Fibroblast of peridontal ligament (primary cell): ENCODE results near the gene KRT85.
"Not testable (repeated sequence)": the region's sequence is repeated elsewhere in the genome, so short reads cannot be mapped to it uniquely, and the experiment has no call there.

ENCODE experiments used
- DNase-seq: peaks from one replicate; pipeline ENCODE4 v3.0.0-alpha.2; 2010; ENCODE audit errors: extremely low read depth

The KRT85 gene

DNA sequence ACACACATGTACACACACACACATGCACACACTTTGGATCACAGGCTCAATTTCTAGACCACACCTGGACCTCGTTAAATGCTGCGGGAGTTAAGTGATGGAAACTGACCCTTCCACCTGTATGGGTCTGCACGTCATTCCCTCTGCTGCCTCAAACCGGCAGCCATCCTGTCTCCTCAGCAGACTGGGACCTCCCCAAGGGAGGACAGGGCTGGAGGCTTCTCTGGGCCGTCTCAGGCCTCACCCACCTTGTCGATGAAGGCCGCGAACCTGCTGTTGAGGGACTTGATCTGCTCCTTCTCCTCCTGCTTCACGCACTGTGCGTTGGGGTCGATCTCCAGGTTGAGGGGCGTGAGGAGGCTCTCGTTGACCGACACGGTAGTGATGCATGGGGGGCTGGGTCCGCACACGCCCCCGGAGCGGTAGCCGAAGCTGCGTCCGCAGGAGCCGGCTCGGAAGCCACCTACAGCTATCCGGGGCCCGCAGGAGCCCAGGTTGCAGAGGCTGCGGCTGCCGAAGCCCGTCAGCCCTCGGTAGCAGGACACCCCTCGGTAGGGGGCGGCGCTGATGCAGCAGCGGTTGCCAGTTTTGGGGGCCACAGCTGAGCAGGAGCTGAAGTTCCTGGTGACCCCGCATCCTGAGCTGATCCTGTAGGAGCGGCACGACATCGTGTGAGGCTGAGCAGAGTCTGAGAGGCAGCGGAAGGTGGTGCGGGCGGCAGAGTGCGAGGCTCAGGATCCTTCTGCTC is at the start of gene KRT85:
KRT85 (minus strand) TSS at position 744 of the 748 bp plus-strand sequence; CDS start at position 668, 76 bp downstream.
- no peak for DNase-seq

DNA sequence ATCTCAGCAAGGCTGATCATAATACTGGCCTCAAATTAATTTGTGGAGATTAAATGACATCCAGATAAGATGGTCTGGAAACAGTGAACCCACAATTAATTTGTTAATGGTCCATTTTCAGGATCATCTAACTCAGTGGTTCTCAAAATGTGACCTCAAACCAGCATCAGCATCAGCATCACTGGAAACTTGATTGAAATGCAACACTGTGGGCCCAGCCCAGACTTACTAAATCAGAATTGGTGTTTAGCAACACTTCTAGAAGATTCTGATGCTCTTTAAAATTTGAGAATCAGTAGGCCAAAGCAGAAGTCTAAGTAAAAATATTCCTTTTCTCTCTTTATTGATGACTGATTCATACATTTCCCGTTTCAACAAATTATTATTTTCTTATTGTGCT is 49.5 kb upstream of the KRT85 start:
- no peak for DNase-seq

DNA sequence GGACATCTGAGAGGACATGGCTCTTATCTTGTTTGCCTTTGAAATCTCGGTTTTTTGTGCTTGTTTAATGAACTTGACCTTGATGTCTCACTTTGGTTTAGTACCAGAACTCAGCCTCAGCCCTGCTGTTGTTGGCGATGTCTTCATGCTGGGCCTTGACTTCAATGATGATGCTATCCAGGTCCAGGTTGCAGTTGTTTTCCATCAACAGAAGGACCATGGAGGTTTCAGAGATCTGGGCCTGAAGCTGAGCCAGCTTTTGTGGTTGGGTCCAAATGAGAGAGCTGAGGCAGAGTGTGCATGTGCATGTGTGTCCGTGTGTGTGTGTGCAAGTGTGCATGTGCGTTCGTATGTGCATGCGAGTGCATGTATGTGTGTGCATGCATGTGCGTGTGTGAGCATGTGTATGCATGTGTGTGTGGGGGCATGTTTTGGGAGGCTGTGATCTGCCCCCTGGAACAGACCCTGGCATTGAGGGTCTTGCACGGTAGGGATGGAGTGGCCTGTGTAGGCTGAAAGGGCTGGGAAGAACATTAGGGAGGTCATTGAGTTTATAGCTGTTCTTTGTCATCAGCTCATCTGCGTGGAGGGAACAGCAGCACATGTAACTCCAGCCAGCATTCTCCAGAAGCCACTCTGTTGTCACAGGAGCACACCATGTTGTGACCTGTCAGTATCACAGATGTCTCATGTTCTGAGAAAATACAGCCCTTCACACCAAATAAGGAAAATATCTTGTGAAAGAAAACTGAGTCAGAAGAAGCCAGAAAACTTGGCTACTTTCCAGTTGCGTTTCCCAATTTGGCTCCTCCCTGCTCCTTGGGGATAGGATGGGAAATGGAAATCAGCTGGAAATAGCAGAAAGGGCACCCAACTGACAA is 48.8 kb upstream of the KRT85 start:
- DNase-seq, result peak; percentile 65

DNA sequence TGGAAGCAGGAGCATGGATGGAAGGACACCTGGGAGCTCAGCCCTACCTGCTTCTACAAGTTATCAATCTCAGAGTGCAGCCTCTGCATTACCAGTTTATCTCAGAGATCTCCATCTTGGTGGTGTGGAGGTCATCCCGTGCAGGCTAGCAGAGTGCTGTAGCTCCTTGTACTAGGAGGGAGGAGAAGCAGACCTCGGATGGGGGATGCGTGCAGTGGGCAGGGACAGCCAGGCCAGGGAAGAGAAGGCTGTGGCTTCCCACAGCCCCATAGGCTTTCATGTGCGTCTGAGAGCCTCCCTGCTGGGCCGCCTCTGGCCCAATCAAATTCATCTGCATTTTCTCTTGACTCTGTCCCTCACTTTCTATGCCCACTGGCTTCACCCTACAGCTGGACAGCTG is 47.7 kb upstream of the KRT85 start:
- no peak for DNase-seq

DNA sequence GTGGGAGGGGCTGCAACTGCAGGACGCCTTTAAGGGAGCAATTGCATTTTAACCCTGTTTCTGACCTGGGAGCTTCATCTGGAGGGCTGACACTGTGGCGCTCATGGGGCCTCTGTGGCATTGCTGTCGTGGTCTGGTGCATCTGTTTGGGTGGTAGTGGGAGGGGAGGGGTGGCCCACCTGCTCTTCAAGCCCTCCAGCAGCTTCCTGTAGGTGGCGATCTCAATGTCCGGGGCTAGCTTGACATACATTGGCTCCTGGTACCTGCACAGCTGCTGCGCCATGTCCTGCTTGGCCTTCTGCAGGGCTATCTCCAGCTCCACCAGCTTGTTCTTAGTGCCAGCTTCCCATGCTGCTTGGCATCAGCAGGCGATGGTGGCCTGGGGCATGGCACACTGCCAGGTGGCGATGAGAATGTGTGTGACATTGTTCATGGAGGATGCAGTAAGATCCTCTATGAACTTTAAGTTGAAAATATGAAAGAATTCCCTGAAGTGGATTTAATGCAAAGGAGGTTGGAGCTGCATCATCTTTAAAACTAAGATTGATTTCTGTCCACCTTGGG is 46.6 kb upstream of the KRT85 start:
- DNase-seq, result no peak

DNA sequence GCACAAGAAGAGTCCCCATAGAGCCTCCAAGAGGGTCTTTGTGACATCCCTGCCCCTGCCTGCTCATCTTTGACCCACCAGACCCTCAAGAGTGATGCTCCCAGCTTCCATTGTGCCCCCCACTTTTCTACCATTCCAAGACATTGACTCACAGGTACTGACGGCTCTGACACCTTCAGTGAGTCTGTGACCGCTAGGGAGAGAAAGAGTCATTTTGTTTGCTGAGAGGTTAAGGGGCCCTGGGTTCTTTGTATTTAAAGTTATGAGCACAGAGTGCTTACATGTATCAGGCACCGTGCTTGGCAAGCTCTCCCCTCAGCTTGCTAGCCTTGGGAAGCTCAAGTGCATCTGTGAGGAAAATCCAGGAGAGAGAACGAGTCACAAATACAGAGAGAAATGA is 45.9 kb upstream of the KRT85 start:
- DNase-seq, result no peak

DNA sequence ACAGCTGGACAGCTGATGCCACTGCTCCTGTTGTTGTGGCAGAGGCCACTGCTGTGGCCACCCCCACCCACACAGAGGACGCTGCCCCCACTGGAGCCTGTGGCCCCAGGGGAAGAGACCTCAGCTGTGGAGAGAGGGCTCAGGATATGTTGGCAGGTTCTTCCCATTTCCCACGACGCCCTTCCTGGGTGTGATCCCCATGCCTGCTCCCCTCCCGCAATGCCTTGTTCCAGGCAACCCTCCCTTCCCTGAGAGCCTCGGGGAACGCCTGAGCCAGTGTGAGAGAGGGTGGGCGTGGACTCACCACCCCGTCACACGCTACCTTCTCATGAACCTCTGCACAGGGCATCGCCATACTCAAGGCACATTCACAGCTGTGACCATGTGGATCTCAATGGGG is 44.5 kb upstream of the KRT85 start:
- DNase-seq, result no peak

DNA sequence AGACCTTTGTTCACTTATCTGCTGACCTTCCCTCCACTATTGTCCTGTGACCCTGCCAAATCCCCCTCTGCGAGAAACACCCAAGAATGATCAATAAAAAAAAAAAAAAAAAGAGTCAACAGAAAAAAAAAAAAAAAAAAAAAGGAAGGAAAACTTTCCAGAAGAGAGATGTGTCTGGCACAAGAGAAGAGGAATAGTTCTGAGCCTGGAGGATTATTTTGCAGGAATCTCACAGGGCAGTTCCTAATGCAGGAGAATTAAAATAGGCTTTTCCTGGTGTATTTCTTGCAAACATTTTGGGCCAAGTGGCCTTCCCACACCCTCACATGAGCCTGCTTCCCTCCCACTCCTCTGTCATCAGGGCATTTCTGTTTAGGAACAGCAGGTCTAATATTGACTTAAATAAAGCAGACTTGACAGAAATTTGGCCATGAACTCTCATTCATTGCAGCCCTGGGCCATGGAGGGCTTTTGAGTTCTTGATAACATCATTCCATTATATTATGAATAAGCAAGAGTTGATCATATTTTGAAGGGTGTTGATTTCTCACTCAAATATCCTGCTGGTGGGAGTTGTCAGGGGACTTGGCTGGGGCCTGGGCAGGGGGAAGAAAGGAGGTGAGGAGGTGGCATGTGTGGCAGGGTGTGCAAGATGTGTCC is 43.4 kb upstream of the KRT85 start:
- not testable (repeated sequence) for DNase-seq

DNA sequence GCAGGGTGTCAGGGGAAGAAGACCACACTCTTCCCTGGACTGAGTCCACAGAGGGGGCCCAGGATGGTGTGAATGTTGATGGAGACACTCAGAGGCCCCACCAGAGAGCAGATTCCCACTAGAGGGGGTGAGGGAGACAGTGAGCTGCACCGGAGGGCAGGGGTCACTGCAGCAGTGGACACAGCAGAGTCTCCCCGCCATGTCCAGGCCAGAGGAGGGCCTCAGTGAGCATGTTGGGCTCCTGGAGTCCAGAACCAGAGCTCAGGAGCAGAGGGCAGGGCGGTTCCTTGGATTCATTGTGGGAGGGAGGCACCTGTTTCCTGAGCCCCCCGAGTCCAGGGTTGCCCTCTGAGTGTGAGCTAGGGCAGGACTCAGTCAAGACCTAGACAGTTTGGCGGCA is 40.6 kb upstream of the KRT85 start:
- DNase-seq, result no peak

DNA sequence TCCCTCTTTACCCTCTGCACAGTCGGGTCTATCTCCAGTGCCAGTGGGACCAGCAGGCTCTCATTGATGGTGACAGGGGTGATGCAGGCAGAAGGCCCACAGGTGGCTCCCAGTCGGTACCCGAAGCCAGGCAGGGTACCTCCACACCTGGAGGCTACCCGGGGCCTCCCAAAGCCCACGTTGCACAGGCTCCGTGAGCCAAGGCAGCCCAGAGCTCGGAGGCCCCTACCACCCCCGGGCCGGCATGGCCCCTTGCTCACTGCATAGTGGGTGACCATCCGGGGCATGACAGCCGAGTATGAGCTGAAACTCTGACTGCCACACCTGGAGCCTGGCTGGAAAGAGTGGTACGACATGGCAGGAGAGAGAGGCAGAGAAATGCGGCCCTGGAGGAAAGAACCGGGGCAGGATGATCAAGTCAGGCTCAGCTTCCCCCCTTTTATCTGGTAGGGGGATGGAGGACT is 38.7 kb upstream of the KRT85 start, which contains the start of gene KRT82:
KRT82 (minus strand) TSS at position 414 of the 464 bp plus-strand sequence; CDS start at position 356, 58 bp downstream.
- DNase-seq, result no peak

DNA sequence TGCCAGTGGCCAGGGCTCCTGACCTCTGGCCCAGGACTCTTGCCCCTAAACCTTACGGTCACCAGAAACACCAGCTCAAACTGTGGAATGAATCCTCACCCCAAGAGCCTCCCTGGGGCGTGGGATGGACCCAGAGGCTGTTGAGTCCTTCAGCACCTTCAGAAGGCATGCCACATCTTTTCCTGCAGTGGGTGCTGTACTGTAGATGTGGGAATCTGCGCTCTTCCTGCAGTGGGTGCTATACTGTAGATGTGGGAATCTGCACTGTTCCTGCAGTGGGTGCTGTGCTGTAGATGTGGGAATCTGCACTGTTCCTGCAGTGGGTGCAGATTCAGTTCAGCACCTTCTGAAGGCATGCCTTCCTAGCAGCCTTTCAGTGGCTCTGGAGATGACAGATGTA is 37.7 kb upstream of the KRT85 start:
- DNase-seq, result no peak

DNA sequence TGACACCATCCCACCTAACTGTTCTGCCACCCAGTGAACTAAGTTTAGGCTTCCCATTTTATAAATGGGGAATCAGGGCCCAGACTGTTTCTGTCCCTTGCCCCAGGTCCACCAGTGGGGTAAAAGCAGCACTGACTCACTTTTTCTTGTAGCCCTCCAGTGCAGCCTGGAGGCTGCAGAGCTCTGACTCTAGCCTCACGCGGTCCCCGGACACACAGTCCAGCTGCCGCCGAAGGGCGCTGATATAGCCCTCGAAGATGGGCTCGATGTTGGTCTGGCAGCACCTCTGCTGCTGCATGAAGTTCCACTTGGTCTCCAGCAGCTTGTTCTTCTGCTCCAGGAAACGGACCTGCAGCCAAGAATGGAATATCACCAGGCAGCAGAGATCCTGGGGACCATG is 36.3 kb upstream of the KRT85 start:
- no peak for DNase-seq

DNA sequence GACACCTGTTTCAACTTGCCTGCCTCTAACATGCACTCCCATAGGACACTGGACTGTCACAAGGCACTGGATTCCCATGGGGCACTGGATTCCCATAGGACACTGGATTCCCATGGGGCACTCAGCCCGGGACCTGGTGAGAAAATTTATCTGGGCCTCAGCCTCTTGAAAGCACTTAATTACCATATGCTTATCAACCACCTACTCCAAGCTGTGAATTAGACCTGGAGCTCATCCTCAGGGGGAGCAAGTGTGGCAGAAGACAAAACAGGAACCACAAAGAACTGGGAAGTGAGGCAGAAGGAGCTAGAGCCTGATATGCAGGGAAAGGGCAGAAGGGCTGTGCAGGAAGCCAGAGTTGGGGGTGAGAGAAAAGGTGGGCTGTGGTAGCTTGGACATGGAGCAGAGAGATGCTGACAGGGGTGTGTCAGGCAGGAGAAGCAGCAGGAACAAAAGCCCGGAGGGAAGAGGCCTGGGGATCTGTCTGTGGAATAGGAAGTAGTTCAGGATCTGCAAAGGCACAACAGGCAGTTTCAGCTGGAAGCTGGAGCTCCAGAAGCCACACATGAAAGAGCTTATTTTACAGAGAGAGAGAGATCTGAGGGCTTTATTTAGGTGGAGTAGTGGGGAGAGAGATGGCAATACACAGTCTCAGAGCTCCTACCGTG is 35.7 kb upstream of the KRT85 start:
- DNase-seq, result no peak

DNA sequence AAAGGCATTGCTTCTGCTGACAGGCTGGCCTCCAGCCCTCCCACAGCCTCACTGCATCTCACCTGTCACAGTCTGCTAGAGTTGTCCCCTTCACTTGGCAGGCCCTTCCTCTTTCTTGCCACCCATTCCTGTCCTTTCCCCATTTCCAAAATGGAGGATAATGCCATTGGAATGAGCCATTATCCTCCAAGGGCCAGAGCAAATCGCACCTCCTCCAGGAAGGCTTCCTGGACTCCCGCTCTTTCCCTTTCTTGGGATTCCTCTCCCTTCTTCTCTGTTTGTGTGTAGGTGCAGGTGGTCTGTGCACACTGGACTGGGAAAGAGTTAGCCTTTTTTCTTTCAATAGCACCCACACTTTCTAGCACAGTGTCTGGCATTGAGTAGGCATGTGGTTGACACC is 35.1 kb upstream of the KRT85 start:
- DNase-seq, result no peak

DNA sequence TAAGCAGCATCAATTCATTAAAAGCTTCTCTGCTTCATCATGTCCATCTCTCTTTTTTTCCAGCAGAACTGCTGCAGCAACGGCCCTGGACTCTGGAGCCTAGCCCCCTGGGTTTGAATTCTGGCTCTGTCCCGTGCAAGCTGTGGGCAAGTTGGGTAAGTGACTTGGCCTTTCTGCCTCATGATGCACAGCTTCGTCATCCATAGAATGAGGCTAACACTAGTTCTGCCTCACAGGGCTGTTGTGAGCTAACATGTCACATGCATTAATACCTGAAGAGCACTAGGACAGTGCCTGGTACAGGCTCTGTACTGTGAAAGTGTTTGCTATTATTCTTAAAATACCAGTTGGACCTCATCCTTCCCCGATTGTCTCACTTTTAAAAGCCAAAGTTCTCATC is 34.6 kb upstream of the KRT85 start:
- DNase-seq, result no peak

DNA sequence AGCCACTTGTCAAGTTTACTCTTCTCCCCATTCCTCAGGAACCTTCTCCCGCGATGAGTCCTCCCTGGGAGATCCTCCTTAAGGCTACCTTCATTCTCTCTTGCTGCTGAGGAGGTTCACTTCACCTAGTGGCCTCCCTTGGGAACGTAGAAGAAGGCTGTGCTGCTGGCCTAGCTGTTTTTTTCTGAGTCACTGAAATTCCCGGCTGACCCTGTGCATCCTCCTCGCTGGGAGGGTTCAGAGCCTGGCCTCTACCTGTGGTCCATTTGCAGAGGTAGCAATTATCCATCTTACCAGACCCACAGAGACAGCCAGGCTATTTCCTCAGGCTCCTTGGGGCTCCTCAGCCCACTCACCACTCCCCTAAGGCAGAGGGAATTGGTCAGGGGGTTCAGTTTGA is 34.2 kb upstream of the KRT85 start:
- no peak for DNase-seq

DNA sequence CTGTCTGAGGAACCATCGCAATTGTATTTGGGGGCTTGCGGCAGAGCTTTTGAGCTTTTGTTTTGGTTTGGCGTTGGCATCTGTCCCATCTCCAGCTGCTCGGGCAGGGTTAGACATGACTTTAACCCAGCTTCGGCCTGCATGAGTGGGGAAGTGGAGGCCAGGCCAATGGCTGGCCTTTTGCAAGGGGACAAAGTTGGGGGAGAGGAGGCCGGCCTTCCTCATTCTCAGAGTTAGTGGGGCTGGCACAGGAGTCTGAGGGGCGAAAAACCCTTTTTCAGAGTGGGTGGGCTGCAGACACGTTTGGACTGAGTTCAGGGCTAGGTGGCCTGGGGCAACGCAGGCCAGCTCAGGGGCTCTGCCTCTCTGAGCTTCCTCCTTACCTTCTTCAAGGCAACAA is 33.6 kb upstream of the KRT85 start:
- DNase-seq, result no peak

DNA sequence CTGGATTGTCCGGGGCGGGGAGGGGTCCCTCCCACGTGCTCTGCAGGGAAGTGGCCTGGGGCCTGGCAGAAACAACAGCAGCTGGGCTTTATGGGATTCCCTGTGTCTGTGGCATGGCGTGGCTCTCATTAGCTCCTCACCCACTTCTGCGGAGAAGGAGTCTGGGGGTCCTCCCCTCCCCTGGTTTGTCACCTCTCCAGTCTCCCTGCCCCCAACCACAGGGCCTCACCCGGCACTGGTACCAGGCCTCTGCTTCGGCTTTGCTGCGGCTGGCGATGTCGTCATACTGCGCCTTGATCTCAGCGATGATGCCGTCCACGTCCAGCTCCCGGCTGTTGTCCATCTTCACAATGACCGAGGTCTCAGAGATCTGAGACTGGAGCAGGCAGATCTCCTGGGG is 32.5 kb upstream of the KRT85 start:
- DNase-seq, result no peak

DNA sequence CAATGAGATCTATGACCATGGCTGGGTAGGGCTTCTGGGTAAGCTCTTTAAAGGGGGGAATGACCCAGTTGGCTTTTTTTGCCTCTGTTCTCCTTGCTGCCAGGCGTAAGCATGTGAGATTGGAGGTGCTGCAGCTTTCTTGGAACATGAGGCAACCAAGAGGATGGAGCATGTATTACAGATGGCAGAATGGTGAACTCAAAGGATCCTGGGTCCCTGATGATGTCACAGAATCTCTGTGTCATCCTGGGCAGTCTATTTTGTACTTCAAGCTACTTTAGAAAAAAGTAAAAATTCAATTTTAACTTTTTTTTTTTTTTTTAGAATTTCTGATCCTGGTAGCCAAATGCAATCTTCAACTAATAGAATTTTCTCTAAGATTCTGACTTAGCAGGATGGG is 30.9 kb upstream of the KRT85 start:
- no peak for DNase-seq

DNA sequence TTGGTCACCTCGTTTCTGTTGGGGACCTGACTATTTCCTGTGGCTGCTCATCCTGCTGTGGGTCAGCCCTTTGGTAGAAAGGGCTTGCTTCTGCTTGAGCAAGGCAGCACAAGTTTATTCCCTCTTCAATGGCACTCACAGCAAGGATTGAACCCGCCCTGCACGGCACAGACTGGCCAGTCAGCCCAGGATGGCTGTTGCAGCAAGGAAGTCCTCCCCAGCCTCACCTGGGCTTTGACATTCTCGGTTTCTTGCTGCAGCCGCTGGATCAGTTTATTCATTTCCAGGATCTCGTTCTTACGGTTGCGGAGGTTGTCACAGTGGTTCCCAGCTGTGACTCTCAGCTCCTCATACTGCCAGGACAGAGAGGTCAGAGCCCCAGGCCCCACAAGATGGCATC is 29.4 kb upstream of the KRT85 start:
- DNase-seq, result no peak

DNA sequence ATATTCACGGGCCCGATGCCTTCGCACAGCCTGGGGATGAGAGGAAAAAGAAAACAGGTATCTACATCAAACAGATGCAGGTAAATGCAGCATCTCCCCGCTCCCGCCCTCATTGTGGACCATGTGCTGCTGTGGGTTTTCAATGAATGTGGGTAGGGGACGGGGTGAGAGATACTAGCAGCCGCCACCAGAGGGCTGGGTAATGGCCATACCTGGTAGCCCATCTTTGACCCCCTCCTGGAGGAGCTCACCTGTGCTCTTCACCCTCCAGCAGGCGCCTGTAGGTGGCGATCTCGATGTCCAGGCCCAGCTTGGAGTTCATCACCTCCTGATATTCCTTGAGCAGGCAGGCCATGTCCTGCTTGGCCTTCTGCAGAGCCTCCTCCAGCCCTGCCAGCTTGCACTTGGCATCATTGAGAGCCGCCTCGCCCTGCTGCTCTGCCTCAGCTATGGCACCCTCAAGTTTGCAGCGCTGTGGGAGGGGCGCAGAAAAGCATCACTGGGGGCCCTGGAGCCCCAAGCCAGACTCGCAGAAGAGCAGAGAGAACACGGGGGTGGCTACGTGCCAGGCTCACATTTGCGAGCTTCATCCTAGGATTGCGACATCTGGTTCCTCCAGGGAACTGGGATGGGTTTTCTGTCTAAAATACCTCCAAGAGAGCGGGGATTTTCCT is 28.6 kb upstream of the KRT85 start:
- DNase-seq, result no peak
